ENCODE results near the gene CEP164. TPM values are rescaled to one million over a fixed set of nuclear protein-coding genes. Genes with fewer than 3 reads are reported as not detected.

Gene CEP164
- total and polyA plus RNA-seq, 9 of the 15 experiments (the other 6 are each of a cell fraction or from before 2014, with no cell fraction given) = 2.1 to 16.5 (median 10.4) TPM

DNA sequence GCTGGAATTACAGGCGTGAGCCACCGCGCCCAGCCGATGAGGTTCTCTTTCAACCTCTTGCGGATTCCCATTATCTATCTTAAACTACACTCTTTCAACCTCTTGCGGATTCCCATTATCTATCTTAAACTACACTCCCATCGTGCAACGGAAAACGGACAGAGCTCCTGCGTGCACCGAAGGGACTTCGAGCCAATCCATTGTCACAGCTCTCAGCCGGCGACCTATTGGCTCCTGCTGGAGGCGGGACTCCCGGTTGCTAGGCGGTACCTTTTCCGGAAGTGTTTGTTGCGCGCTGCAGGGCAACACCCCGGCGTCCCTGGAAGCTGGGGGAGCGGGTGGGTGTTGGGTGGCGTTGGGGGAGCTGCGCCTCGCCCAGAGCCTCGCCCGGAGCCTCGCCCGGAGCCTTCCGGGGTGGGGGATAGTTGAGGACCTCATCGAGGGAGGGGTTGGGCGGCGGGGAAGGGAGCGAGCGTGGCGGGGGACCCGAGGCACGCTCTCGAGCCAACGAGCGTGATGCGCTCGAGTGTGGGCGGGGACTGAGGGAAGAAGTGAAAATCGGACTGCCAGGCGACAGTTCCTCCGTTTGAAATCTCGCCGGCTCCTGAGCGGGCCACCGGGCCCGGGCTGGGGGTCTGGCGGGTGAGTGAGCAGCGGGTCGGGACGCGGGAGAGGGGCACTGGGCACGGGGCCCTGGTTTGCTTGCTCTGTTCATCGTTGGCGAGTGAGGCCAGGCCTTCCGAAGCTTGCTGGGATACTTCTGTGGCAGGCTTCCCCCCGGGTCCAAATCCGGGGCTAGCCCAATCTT lies at the start of gene CEP164 (continued):
- TF ChIP-seq, protein P1, sequence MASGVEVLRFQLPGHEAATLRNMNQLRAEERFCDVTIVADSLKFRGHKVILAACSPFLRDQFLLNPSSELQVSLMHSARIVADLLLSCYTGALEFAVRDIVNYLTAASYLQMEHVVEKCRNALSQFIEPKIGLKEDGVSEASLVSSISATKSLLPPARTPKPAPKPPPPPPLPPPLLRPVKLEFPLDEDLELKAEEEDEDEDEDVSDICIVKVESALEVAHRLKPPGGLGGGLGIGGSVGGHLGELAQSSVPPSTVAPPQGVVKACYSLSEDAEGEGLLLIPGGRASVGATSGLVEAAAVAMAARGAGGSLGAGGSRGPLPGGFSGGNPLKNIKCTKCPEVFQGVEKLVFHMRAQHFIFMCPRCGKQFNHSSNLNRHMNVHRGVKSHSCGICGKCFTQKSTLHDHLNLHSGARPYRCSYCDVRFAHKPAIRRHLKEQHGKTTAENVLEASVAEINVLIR (CRISPR knock-in tag; IDR thresholded peaks at IDR 0.05) = no peak
- TF ChIP-seq, protein P2, sequence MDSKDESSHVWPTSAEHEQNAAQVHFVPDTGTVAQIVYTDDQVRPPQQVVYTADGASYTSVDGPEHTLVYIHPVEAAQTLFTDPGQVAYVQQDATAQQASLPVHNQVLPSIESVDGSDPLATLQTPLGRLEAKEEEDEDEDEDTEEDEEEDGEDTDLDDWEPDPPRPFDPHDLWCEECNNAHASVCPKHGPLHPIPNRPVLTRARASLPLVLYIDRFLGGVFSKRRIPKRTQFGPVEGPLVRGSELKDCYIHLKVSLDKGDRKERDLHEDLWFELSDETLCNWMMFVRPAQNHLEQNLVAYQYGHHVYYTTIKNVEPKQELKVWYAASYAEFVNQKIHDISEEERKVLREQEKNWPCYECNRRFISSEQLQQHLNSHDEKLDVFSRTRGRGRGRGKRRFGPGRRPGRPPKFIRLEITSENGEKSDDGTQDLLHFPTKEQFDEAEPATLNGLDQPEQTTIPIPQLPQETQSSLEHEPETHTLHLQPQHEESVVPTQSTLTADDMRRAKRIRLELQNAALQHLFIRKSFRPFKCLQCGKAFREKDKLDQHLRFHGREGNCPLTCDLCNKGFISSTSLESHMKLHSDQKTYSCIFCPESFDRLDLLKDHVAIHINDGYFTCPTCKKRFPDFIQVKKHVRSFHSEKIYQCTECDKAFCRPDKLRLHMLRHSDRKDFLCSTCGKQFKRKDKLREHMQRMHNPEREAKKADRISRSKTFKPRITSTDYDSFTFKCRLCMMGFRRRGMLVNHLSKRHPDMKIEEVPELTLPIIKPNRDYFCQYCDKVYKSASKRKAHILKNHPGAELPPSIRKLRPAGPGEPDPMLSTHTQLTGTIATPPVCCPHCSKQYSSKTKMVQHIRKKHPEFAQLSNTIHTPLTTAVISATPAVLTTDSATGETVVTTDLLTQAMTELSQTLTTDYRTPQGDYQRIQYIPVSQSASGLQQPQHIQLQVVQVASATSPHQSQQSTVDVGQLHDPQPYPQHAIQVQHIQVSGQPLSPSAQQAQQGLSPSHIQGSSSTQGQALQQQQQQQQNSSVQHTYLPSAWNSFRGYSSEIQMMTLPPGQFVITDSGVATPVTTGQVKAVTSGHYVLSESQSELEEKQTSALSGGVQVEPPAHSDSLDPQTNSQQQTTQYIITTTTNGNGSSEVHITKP (IDR thresholded peaks at IDR 0.05; ENCODE audit: partially characterized antibody) = no peak
- TF ChIP-seq NFE2L1 (tag; IDR thresholded peaks at IDR 0.05; ENCODE audit: borderline replicate concordance, low read depth) (no peak), ASH1L (IDR thresholded peaks at IDR 0.05; ENCODE audit: borderline replicate concordance, low read depth, partially characterized antibody) (peak; percentile 88), ZNF124 (CRISPR knock-in tag; IDR thresholded peaks at IDR 0.05) (no peak), SUPT5H (IDR thresholded peaks at IDR 0.05) (peak; percentile 83), ELF4 (CRISPR knock-in tag; IDR thresholded peaks at IDR 0.05) (no peak; the same call in 1 of the 2 replicates)
- TF ChIP-seq, protein P3, sequence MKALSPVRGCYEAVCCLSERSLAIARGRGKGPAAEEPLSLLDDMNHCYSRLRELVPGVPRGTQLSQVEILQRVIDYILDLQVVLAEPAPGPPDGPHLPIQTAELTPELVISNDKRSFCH (CRISPR knock-in tag; IDR thresholded peaks at IDR 0.05) = no peak
- TF ChIP-seq, protein P3 (tag; IDR thresholded peaks at IDR 0.05) = no peak
- TF ChIP-seq, protein P4, sequence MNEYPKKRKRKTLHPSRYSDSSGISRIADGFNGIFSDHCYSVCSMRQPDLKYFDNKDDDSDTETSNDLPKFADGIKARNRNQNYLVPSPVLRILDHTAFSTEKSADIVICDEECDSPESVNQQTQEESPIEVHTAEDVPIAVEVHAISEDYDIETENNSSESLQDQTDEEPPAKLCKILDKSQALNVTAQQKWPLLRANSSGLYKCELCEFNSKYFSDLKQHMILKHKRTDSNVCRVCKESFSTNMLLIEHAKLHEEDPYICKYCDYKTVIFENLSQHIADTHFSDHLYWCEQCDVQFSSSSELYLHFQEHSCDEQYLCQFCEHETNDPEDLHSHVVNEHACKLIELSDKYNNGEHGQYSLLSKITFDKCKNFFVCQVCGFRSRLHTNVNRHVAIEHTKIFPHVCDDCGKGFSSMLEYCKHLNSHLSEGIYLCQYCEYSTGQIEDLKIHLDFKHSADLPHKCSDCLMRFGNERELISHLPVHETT (CRISPR knock-in tag; conservative IDR thresholded peaks at IDR 0.05 in 1 of 2, IDR thresholded peaks at IDR 0.05 in 1 of 2) = no peak
- TF ChIP-seq, protein P5, sequence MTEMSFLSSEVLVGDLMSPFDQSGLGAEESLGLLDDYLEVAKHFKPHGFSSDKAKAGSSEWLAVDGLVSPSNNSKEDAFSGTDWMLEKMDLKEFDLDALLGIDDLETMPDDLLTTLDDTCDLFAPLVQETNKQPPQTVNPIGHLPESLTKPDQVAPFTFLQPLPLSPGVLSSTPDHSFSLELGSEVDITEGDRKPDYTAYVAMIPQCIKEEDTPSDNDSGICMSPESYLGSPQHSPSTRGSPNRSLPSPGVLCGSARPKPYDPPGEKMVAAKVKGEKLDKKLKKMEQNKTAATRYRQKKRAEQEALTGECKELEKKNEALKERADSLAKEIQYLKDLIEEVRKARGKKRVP (CRISPR knock-in tag; IDR thresholded peaks at IDR 0.05) = peak; percentile 95
